ENCODE measurements around the gene ARHGEF40. TPM values are rescaled to one million over a fixed set of nuclear protein-coding genes. Genes with fewer than 3 reads are reported as not detected.

Gene ARHGEF40
- total RNA-seq, 3 donors from 2014 or later: 44.3 to 69.3 (median 47.8) TPM

DNA sequence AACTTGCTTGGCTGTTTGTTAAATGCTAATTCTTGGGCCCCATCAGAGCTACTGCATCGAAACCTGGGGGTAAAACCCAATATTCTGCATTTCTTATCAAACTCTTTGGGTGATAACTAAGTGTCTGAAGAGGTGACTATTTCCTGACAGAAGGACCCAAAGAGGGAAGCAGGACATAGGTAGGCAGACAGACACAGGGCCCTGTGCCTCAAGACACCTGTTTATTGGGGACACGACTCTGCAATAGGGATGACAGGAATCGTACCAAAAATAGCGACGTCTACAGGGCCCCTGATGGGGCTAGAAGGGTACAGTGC, 19.7 kb downstream of the ARHGEF40 start:
- TF ChIP-seq, protein P1, sequence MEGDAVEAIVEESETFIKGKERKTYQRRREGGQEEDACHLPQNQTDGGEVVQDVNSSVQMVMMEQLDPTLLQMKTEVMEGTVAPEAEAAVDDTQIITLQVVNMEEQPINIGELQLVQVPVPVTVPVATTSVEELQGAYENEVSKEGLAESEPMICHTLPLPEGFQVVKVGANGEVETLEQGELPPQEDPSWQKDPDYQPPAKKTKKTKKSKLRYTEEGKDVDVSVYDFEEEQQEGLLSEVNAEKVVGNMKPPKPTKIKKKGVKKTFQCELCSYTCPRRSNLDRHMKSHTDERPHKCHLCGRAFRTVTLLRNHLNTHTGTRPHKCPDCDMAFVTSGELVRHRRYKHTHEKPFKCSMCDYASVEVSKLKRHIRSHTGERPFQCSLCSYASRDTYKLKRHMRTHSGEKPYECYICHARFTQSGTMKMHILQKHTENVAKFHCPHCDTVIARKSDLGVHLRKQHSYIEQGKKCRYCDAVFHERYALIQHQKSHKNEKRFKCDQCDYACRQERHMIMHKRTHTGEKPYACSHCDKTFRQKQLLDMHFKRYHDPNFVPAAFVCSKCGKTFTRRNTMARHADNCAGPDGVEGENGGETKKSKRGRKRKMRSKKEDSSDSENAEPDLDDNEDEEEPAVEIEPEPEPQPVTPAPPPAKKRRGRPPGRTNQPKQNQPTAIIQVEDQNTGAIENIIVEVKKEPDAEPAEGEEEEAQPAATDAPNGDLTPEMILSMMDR (IDR thresholded peaks at IDR 0.05): no peak
- Histone ChIP-seq H3K9me3 (no peaks in the 10 kb centered on the region), H3K4me3 (no peak overlapping the region), H3K4me1 (ENCODE audit: low read depth) (peaks cover 26% of the 10 kb centered on the region), H3K36me3 (ENCODE audit: low read depth) (no peaks in the 10 kb centered on the region)
- ATAC-seq (no peak), DNase-seq (no peak)
- intact Hi-C loops (cut with DNase I, micrococcal nuclease): loop anchor here in 1 of 2 donors (10.0 kb wide), 1 partner anchor 75 kb away; no protein-coding TSS in a partner anchor

DNA sequence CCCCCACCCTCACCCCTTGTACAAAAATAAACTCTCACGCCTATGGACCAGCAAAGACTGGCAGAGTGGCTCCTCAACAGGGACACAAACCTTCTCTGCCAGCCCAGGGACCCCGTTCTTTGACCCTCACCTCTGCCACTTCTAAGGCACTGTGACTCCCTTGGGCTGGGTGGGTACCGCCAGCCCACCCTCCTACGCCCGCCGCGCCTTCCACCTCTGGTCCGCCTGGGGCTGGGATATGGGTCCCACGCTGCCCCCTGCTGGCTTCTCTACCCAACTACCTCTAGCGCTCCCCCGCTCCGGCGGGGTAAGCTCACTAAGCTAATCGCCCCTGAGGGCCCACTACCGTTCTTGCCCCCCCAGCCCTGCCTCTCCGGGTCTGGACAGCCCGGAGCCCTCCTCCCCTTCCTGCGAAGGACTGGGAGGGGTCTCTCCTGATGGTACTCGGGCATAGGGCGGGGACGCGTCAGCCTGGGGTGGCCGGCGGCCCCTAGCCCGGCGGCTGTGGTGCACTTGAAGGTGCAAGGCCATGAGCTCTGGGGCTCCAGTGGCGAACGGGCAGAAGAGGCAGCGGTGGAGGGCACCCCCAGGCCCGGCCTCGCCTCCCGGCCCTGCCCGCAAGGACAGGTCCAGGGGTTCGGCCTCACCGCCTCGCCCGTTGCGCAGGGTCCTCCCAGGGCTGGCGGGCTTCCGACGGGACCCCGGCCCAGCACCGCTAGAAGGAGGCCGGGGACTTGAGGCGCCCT, 20.3 kb downstream of the ARHGEF40 start:
- H3K9me3 ChIP-seq: no peaks in the 10 kb centered on the region
- DNase-seq: peak; percentile 65 to 69 (median 68)
- H3K36me3 ChIP-seq (ENCODE audit: low read depth): no peaks in the 10 kb centered on the region
- peaks cover 26% of the 10 kb centered on the region for H3K4me1 ChIP-seq (ENCODE audit: low read depth)
- ATAC-seq: peak; percentile 29
- TF ChIP-seq, protein P1 (IDR thresholded peaks at IDR 0.05): no peak
- intact Hi-C loops (cut with DNase I, micrococcal nuclease): loop anchor here in 1 of 2 donors (10.0 kb wide), 1 partner anchor 76 kb away; no protein-coding TSS in a partner anchor
- H3K4me3 ChIP-seq: no peak overlapping the region

DNA sequence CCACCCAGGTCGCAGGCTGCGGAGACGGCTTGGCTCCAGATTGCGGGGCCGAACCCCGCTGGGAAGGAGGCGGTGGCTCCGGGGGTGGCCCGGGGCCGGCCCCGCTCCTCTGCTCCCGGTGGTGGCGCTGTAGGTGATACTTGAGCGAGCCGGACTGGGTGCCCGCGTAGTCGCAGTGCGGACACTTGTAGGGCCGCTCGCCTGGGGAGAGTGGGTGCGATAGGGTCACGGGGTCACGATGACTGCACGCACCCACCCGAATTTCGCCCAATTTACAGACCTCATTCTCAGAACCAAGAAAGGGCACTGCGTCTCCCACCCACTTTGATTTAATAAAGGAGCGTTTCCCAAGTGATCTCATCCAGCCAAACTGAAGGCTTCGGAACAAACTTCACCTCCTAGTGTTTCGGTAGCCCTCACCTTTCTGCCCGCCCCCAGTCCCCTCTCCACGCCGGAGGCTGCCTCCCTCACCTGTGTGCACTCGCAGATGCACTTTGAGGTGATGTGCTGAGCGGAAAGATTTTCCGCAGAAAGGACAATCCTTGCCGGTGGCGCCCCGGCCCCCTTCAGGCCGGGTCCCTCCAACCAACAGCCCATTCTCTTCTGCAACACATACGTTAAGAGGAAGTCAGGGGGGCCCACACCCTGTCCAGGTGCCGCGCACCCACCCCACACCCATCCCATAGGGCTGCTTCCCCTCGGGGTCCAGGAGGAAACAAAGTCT, 21.0 kb downstream of the ARHGEF40 start:
- TF ChIP-seq, protein P1 (IDR thresholded peaks at IDR 0.05): no peak
- Histone ChIP-seq H3K4me1 (ENCODE audit: low read depth) (peaks cover 26% of the 10 kb centered on the region), H3K9me3 (no peaks in the 10 kb centered on the region), H3K36me3 (ENCODE audit: low read depth) (no peaks in the 10 kb centered on the region), H3K4me3 (no peak overlapping the region)
- DNase-seq (peak in 1 of 3 donors; percentile 56), ATAC-seq (no peak)
- intact Hi-C loops (cut with DNase I, micrococcal nuclease): loop anchor here in 1 of 2 donors (10.0 kb wide), 1 partner anchor 76 kb away; no protein-coding TSS in a partner anchor

DNA sequence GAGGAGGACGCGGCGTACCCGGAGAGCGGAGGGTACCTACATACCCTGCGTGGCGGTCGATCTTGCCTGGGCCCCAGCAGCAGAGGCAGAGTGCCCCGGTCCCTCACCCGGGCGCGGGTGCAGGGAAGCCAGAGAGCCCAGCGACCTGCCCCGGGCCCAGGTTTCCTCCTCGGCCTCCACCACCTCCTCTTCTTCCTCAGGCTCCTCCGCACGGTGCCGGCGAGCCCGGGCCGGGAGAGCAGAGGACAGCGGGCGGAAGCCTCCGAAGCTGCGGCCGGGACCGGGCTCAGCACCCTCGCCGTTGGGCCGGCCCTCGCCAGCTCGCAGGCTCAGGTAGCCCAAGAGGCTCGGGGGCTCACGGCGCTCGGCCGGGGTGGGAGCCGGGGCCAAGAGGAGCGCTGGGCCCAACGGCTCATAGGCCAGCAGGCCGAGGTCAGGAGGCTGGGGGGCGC, 21.7 kb downstream of the ARHGEF40 start:
- TF ChIP-seq, protein P1 (IDR thresholded peaks at IDR 0.05): no peak
- DNase-seq (peak in 1 of 3 donors; percentile 55), ATAC-seq (no peak)
- intact Hi-C loops (cut with DNase I, micrococcal nuclease): loop anchor here in 1 of 2 donors (10.0 kb wide), 1 partner anchor 77 kb away; no protein-coding TSS in a partner anchor
- H3K4me3 ChIP-seq: no peak overlapping the region
- no peaks in the 10 kb centered on the region for H3K36me3 ChIP-seq (ENCODE audit: low read depth)
- H3K9me3 ChIP-seq: no peaks in the 10 kb centered on the region
- H3K4me1 ChIP-seq (ENCODE audit: low read depth): peaks cover 26% of the 10 kb centered on the region

DNA sequence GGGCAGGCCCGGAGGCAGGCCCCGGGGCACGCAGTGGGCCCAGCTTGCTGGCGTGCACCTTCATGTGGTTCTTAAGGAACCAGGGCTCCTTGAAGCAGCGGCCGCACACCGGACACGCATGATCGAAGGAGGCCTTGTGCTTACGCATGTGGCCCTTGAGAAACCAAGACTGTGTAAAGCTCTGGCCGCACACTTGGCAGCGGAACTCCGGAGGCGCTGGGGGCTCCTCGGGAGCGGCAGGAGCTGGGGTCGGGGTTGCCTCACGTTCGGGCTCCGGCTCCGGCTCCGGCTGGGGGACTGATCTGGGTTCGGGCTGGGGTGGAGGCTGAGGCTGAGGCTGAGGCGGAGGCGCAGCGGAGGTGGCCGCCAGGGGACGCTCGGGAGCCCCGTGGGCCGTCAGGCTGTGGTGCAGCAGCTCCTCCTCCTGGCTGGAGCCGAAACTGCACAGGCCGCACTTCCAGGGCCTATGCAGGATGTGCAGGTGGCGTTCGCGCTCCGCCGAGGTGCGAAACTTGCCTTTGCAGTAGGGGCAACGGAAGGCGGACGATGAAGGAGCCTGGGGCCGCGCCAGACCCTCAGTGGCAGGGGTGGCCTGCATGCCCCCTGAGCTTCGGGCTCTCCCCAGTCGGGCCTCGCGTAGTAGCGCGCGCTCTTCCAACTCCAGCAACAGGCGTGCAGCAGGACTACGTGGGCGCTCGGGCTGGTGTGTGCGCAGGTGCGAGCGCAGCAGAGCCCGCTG, 22.3 kb downstream of the ARHGEF40 start:
- DNase-seq (peak; percentile 92 to 95 (median 93)), ATAC-seq (peak; percentile 93)
- no peaks in the 10 kb centered on the region for H3K36me3 ChIP-seq (ENCODE audit: low read depth)
- peaks cover 26% of the 10 kb centered on the region for H3K4me1 ChIP-seq (ENCODE audit: low read depth)
- no peak overlapping the region for H3K4me3 ChIP-seq
- TF ChIP-seq, protein P1 (IDR thresholded peaks at IDR 0.05): peak; percentile 100
- intact Hi-C loops (cut with DNase I, micrococcal nuclease): loop anchor here in 1 of 2 donors (10.0 kb wide), 1 partner anchor 78 kb away; no protein-coding TSS in a partner anchor
- no peaks in the 10 kb centered on the region for H3K9me3 ChIP-seq

Measured in mucosa of descending colon (tissue), 3 donors.